Activated CD4-positive, alpha-beta T cell treated with anti-CD3 and anti-CD28 coated beads, Interleukin-2, amount 10 ng/mL, durations not matched to agents 7 days and 5 days (primary cell): Measurements from ENCODE around the gene DHX16. TPM values are rescaled to one million over a fixed set of nuclear protein-coding genes. Genes with fewer than 3 reads are reported as not detected.

Experiments used
- CTCF ChIA-PET: fragments of 350-600 bp; sonication (Branson Sonifier 250); formaldehyde crosslinking; loops from one replicate; lab custom pipeline; 2021; ENCODE audit warnings: antibody characterized with exemption; lab: Charles Lee
- POLR2A ChIA-PET: fragments of 350-600 bp; sonication (Branson Sonifier 250); formaldehyde crosslinking; loops from one replicate; lab custom pipeline; 2021; ENCODE audit warnings: antibody characterized with exemption; lab: Charles Lee
- DNase-seq: peaks from one replicate; pipeline ENCODE4 v3.0.0-alpha.2; 2020
- H3K27ac Mint-ChIP-seq: one replicate; pipeline ENCODE4 v1.8.0; 2021; ENCODE audit warnings: mild to moderate bottlenecking, moderate library complexity, mixed read lengths
- H3K27me3 Mint-ChIP-seq: one replicate; pipeline ENCODE4 v1.8.0; 2021; ENCODE audit warnings: mixed read lengths
- H3K36me3 Mint-ChIP-seq: one replicate; pipeline ENCODE4 v1.8.0; 2021; ENCODE audit warnings: low read depth, mixed read lengths
- H3K4me1 Mint-ChIP-seq: one replicate; pipeline ENCODE4 v1.8.0; 2021; ENCODE audit warnings: mixed read lengths
- H3K4me3 Mint-ChIP-seq: one replicate; pipeline ENCODE4 v1.8.0; 2021; ENCODE audit warnings: mild to moderate bottlenecking, moderate library complexity, mixed read lengths
- H3K9me3 Mint-ChIP-seq: one replicate; pipeline ENCODE4 v1.8.0; 2021; ENCODE audit warnings: mixed read lengths
- total RNA-seq, 2 experiments: library from RNA; stranded (reverse); gene quantifications; one replicate each; pipeline ENCODE4 v1.2.3, GENCODE V29; 2021

The DHX16 gene
- total RNA-seq, 2 experiments from 2014 or later = 40.4 to 40.7 TPM

- Mint-ChIP-seq H3K4me1 (peaks cover 49% of the 10 kb centered on the region), H3K27me3 (no peaks in the 10 kb centered on the region), H3K9me3 (no peaks in the 10 kb centered on the region), H3K27ac (no peak overlapping the region), H3K36me3 (peaks cover 7% of the 10 kb centered on the region), H3K4me3 (no peak overlapping the region)
- CTCF ChIA-PET = interaction anchor here (0.6 to 1.9 kb wide), 6 partner anchors 28 to 321 kb away, joined by 3 to 5 read pairs (median 4); partner anchors contain the start of gene DHX16
- no peak for DNase-seq
- POLR2A ChIA-PET = no interaction called here
These were observed 28.0 kb downstream of the DHX16 start for GRCh38 chr6:30644769-30645168.

- Mint-ChIP-seq H3K4me1 (peaks cover 46% of the 10 kb centered on the region), H3K27me3 (no peaks in the 10 kb centered on the region), H3K4me3 (no peak overlapping the region), H3K36me3 (peaks cover 7% of the 10 kb centered on the region), H3K27ac (no peak overlapping the region), H3K9me3 (no peaks in the 10 kb centered on the region)
- POLR2A ChIA-PET = interaction anchor here (0.6 kb wide), 1 partner anchor 30 kb away, joined by 6 read pairs; no protein-coding TSS in a partner anchor
- CTCF ChIA-PET = interaction anchor here (0.5 to 1.9 kb wide), 5 partner anchors 8 to 146 kb away, joined by 3 to 5 read pairs (median 4); partner anchors contain the start of gene DHX16
- DNase-seq = no peak
These were observed 29.1 kb downstream of the DHX16 start for GRCh38 chr6:30643656-30644055.

GRCh38 chr6:30641048-30641447 lies 31.8 kb downstream of the DHX16 start:
- peak; percentile 15 for DNase-seq
- peaks cover 7% of the 10 kb centered on the region for H3K36me3 Mint-ChIP-seq
- no peak overlapping the region for H3K4me3 Mint-ChIP-seq
- peaks cover 31% of the 10 kb centered on the region for H3K4me1 Mint-ChIP-seq
- peak overlapping the region; percentile 81 for H3K27ac Mint-ChIP-seq
- ChIA-PET CTCF (interaction anchor here (0.6 to 2.1 kb wide), 6 partner anchors 10 to 90 kb away, joined by 3 to 8 read pairs (median 4); no protein-coding TSS in a partner anchor), POLR2A (no interaction called here)
- no peaks in the 10 kb centered on the region for H3K9me3 Mint-ChIP-seq
- no peaks in the 10 kb centered on the region for H3K27me3 Mint-ChIP-seq

GRCh38 chr6:30640481-30640880 lies 32.3 kb downstream of the DHX16 start:
- Mint-ChIP-seq H3K27me3 (no peaks in the 10 kb centered on the region), H3K4me1 (peaks cover 26% of the 10 kb centered on the region), H3K27ac (peak overlapping the region; percentile 81)

GRCh38 chr6:30635834-30636233 lies 37.0 kb downstream of the DHX16 start:
- ChIA-PET POLR2A (no interaction called here), CTCF (interaction anchor here (0.6 to 3.0 kb wide), 2 partner anchors 8 to 87 kb away, joined by 4 to 7 read pairs; no protein-coding TSS in a partner anchor)

More at GRCh38 chr6:30640481-30640880, 32.3 kb downstream of the DHX16 start:
- Mint-ChIP-seq H3K9me3 (no peaks in the 10 kb centered on the region), H3K36me3 (peaks cover 7% of the 10 kb centered on the region), H3K4me3 (no peak overlapping the region)
- peak; percentile 20 for DNase-seq
- POLR2A ChIA-PET = no interaction called here
- CTCF ChIA-PET = interaction anchor here (0.8 to 2.1 kb wide), 7 partner anchors 10 to 158 kb away, joined by 3 to 8 read pairs (median 4); partner anchors contain the start of gene ATAT1

GRCh38 chr6:30626484-30627366 lies 46.1 kb downstream of the DHX16 start, which contains the start of gene ATAT1:
ATAT1 (plus strand) TSS chr6:30626874.
- Mint-ChIP-seq H3K27ac (peak within 1 kb of the TSS; percentile 98), H3K4me3 (peak within 1 kb of the TSS; percentile 88), H3K9me3 (no peaks in the 10 kb centered on the region), H3K27me3 (no peaks in the 10 kb centered on the region), H3K36me3 (peaks cover 36% of the 10 kb centered on the region), H3K4me1 (peaks cover 28% of the 10 kb centered on the region)
- POLR2A ChIA-PET = interaction anchor here (0.6 kb wide), 1 partner anchor 11 kb away, joined by 3 read pairs; no protein-coding TSS in a partner anchor
- CTCF ChIA-PET = interaction anchor here (0.6 to 1.4 kb wide), 8 partner anchors 8 to 1271 kb away, joined by 3 to 5 read pairs (median 3); partner anchors contain the start of genes ABCF1, DHX16 and MRPS18B
- DNase-seq = peak; percentile 90

More at GRCh38 chr6:30635834-30636233, 37.0 kb downstream of the DHX16 start:
- peaks cover 17% of the 10 kb centered on the region for H3K36me3 Mint-ChIP-seq
- H3K27me3 Mint-ChIP-seq = no peaks in the 10 kb centered on the region
- H3K9me3 Mint-ChIP-seq = no peaks in the 10 kb centered on the region
- peaks cover 8% of the 10 kb centered on the region for H3K4me1 Mint-ChIP-seq
- no peak overlapping the region for H3K4me3 Mint-ChIP-seq
- no peak for DNase-seq
- no peak overlapping the region for H3K27ac Mint-ChIP-seq

- ChIA-PET CTCF (interaction anchor here (0.7 to 1.0 kb wide), 2 partner anchors 7 to 10 kb away, joined by 3 read pairs; no protein-coding TSS in a partner anchor), POLR2A (no interaction called here)
- no peak for DNase-seq
- Mint-ChIP-seq H3K9me3 (no peaks in the 10 kb centered on the region), H3K27me3 (no peaks in the 10 kb centered on the region), H3K27ac (no peak overlapping the region), H3K4me1 (peaks cover 32% of the 10 kb centered on the region), H3K4me3 (no peak overlapping the region), H3K36me3 (peaks cover 37% of the 10 kb centered on the region)
These were observed 47.3 kb downstream of the DHX16 start for GRCh38 chr6:30625511-30625910.

GRCh38 chr6:30619561-30619960 lies 53.2 kb downstream of the DHX16 start:
- Mint-ChIP-seq H3K4me1 (peaks cover 23% of the 10 kb centered on the region), H3K9me3 (no peaks in the 10 kb centered on the region), H3K27ac (peak overlapping the region; percentile 100), H3K36me3 (peaks cover 48% of the 10 kb centered on the region), H3K27me3 (peaks cover 2% of the 10 kb centered on the region), H3K4me3 (peak overlapping the region; percentile 98)
- ChIA-PET CTCF (no interaction called here), POLR2A (no interaction called here)
- DNase-seq = no peak

GRCh38 chr6:30618270-30618797 lies 54.5 kb downstream of the DHX16 start:
- H3K36me3 Mint-ChIP-seq = peaks cover 58% of the 10 kb centered on the region
- DNase-seq = no peak
- peak overlapping the region; percentile 98 for H3K4me3 Mint-ChIP-seq
- peak overlapping the region; percentile 100 for H3K27ac Mint-ChIP-seq
- H3K4me1 Mint-ChIP-seq = peaks cover 35% of the 10 kb centered on the region
- H3K9me3 Mint-ChIP-seq = no peaks in the 10 kb centered on the region
- ChIA-PET CTCF (interaction anchor here (0.9 to 1.5 kb wide), 10 partner anchors 8 to 113 kb away, joined by 3 to 7 read pairs (median 4); partner anchors contain the start of genes ATAT1 and DHX16), POLR2A (no interaction called here)
- peaks cover 2% of the 10 kb centered on the region for H3K27me3 Mint-ChIP-seq

- Mint-ChIP-seq H3K27ac (peak within 1 kb of the TSS; percentile 100), H3K4me3 (peak within 1 kb of the TSS; percentile 98), H3K9me3 (no peaks in the 10 kb centered on the region), H3K4me1 (peaks cover 41% of the 10 kb centered on the region), H3K36me3 (peaks cover 58% of the 10 kb centered on the region), H3K27me3 (peaks cover 2% of the 10 kb centered on the region)
- CTCF ChIA-PET = interaction anchor here (0.9 to 1.5 kb wide), 11 partner anchors 8 to 113 kb away, joined by 3 to 7 read pairs (median 4); partner anchors contain the start of genes ATAT1 and DHX16
- POLR2A ChIA-PET = interaction anchor here (0.7 to 1.0 kb wide), 2 partner anchors 52 to 541 kb away, joined by 3 to 10 read pairs; partner anchors contain the start of gene TCF19
- DNase-seq = peak; percentile 99
These were observed 55.1 kb downstream of the DHX16 start, which contains the start of gene MRPS18B for GRCh38 chr6:30617565-30618269. MRPS18B (plus strand) TSS chr6:30617840; CDS start chr6:30617866, 26 bp downstream.

GRCh38 chr6:30616811-30617564 lies 55.8 kb downstream of the DHX16 start, which contains the start of gene PPP1R10:
PPP1R10 (minus strand) TSS chr6:30617243; CDS start chr6:30609944, 7,299 bp downstream.
- Mint-ChIP-seq H3K36me3 (peaks cover 58% of the 10 kb centered on the region), H3K9me3 (no peaks in the 10 kb centered on the region), H3K4me3 (peak within 1 kb of the TSS; percentile 98), H3K27ac (peak within 1 kb of the TSS; percentile 100), H3K27me3 (peaks cover 2% of the 10 kb centered on the region), H3K4me1 (peaks cover 45% of the 10 kb centered on the region)
- DNase-seq = peak; percentile 100
- ChIA-PET POLR2A (interaction anchor here (0.7 to 1.0 kb wide), 2 partner anchors 51 to 541 kb away, joined by 3 to 10 read pairs; partner anchors contain the start of gene TCF19), CTCF (interaction anchor here (1.0 to 1.4 kb wide), 3 partner anchors 20 to 62 kb away, joined by 3 to 7 read pairs (median 6); partner anchors contain the start of gene DHX16)
